ENCODE results near the gene CMTM6.
A peak's percentile ranks its signal among the peaks of the same experiment; 100 is the strongest.
"Not testable (repeated sequence)": the region's sequence is repeated elsewhere in the genome, so short reads cannot be mapped to it uniquely, and the experiment has no call there.

CMTM6 gene
- 69.6 to 237 (median 201) reads per million in 3 experiments for total RNA-seq

GRCh38 chr3:32502118-32502945, at the start of gene CMTM6:
Gene CMTM6 (minus strand): TSS chr3:32502852. CDS start chr3:32502745, 107 bp downstream.
- peak; percentile 73 for DNase-seq

- DNase-seq: no peak
Observed at GRCh38 chr3:32552013-32552412, 49.4 kb upstream of the CMTM6 start.

DNA sequence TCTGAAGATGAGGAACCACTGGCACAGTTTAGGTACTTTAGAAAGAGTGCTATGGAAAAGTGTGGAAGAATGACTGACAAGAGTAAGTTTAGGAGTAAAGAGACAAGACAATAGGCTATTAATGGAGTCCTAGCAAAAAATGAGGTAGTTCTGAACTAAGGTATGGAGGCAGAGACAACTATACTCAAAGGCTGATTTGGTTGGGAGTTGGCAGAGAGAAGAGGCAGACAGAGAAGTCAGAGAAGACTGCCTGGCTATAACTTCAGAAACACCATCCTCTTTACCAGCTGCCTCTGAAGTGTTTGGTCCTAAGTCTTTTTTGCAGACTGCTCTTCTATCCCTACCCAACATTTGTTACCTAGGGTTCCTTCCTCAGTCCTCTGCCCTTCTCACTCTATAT, 48.8 kb upstream of the CMTM6 start:
- DNase-seq: no peak

DNA sequence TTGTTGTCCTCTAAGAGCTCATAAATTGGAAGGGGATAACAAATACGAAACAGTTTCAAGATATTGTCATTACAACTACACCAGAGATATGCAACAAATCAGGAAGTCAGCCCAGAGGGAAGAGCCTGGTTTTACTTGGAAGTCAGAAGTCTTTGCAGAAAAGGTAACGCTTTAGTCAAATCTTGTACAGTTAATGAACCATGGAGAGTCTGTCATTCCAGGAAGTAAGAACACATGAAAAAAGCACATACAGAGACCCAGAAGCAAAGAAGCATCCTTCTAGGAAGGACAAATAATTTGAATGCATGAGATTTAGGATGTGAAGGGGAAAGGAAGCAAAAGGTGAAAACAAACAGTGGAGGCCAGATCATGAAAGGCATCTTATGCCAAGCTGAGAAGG, 48.4 kb upstream of the CMTM6 start:
- no peak for DNase-seq

DNA sequence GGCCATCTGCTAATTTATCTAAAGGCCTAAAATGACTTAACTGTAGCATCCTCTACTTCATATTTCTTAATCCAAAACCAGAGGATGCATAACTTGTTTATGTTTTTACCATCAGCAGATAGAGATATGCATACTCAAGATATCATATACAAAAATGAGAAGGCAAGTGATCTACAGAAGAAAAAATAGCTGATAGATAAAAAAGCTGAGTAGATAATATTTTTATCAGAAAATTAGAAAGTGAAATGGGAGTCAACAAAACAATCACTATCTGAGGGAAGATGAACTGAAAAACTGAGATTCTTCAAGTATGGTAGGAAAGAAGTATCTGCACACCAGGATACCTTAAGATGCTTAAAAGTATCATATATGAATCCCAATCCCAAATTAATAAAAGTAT, 42.7 kb upstream of the CMTM6 start:
- DNase-seq: no peak

DNA sequence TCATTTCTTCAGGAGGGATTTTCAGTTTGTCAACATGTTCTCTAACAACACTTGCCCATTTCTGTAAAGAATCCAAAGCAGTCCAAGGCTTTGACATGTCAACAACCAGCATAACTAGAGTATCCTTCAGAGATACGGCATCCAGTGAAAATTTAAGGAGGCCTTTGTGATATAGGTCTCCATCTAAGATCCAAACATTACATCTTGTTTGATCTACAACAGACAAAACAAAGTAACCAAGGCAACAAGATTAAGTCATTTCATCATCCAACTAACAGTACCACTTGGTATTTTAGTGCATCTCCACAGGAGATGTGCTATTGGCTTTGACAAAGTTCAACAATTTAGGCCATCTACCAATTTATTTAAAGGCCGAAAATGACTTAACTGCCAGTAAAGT, 42.2 kb upstream of the CMTM6 start:
- no peak for DNase-seq

- no peak for DNase-seq
Observed at GRCh38 chr3:32542807-32543206, 40.2 kb upstream of the CMTM6 start.

DNA sequence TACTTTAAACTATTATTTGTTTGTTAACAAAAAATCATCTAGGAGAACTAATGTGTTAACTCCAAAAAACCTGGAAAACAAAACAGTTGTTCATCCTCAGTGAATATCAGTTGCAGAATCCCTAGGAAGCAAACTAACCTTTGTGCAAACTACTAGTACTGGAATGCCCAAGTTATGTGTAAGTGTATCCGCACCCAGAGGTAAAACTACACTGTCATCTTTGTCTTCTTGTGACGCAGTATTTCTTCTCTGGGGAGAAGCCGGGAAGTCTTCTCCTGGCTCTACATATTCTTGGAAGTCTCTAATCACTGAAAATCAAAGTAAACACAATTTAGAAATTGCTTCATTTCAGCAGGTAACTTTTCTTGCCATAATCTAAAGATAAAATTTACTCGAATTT, 38.2 kb upstream of the CMTM6 start:
- DNase-seq: no peak

DNA sequence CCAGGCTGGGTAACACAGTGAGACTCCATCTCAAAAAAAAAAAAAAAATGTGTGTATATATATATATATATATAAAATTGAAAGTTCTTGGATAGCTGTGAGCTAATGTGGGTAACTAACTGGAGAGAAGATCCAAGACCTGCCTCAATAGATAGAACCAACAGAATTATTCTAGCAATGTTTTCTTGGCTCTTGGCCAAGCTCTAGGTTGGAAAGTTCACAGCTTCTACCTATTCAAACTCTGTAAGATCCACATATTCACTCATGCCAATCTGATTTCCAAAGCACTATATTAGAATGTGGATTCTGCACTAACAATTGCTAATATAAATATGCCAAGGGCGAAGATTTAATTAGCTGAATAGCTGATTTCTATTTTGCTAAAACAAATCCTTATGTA, 29.8 kb upstream of the CMTM6 start:
- no peak for DNase-seq

DNA sequence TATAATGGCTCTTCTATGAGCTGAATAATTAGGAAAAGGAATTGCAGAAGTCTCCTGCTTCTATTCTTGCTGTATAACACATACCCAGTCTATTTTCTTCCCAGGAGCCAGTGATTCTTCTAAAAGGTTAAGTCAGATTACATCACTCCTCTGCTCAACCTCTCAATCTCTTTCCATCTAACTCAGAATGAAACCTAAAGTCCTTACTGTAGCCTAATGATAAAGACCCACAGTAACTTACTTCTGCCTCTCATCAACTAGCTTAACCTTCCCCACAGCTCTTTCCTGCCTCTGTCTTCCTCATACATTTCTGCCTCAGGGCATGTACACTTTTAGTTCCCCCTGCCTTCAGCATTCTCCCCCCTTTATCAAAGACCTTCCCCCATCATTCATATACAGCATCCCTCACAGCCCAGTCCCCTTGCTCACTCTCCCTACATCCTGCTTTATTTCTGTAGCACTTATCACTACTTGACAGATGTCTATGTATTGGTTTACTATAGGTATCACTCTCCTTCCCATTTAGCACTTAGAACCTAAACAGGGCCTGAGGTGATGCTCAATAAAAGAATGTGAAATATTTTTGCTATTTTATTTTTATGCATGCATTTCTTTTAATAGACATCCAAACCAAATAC, 28.5 kb upstream of the CMTM6 start:
- no peak for DNase-seq

- no peak for DNase-seq
Observed at GRCh38 chr3:32525720-32526119, 23.1 kb upstream of the CMTM6 start.

- no peak for DNase-seq
Observed at GRCh38 chr3:32522682-32523081, 20.0 kb upstream of the CMTM6 start.

GRCh38 chr3:32518921-32519320, 16.3 kb upstream of the CMTM6 start:
- not testable (repeated sequence) for DNase-seq

DNA sequence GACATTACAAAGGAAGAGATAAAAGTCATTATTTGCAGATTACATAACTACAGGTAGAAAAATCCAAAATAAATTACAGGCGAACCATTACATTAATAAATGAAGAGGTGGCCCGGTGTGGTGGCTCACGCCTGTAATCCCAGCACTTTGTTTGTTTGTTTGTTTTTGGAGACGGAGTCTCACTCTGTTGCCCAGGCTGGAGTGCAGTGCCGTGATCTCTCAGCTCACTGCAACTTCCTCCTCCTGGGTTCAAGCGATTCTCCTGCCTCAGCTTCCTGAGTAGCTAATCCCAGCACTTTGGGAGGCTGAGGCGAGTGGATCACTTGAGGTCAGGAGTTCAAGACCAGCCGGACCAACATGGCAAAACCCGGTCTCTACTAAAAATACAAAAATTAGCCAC, 14.1 kb upstream of the CMTM6 start:
- DNase-seq: not testable (repeated sequence)

DNA sequence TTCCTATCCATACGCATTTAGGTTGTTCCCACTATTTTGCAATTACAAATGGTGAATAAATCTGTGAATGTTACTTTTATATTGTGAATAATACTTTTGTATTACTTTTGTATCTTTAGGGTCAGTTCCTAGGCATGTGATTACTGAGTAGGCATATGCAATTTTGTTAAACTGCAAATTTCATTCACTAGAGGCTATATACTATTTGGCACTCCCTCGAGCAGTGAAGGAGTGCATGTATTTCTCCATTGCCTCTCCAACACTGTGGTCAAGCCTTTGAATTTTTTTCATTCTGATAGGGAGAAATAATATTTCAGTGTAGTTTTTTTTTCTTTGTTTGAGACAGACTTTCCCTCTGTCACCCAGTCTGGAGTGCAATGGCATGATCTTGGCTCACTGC, 8.4 kb upstream of the CMTM6 start:
- no peak for DNase-seq

DNA sequence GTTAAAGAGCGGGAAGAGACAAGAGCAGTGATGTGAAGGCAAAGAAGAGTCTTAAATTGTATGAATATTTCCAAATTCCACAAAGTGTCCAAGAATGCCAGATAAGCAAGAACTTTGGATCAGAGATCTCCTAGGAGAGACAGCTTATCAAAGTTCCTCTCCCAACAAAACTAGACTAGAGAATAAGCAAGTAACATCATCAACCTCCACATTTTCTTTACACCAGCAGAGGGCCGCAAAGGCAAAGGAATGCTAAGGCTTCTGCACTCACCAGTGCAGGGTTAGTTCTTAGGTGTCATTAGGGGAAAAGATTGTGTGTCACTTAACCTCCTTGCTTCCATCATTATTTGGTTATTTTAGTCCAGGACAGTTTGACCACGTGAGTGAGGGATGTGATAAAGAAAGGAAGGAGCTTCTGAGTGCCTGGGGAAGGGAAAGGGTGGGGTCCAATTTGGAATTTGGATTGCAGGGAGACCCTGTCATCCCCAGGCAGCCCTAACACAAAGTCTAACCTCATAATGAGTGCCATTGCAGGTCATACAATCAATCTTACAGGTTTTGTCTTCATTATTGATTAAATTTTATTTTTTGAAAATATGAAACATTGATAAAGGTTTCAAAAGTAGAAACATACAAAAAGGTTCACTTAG, 7.5 kb upstream of the CMTM6 start:
- DNase-seq: peak; percentile 59

GRCh38 chr3:32508711-32509110, 6.1 kb upstream of the CMTM6 start:
- DNase-seq: no peak

- no peak for DNase-seq
Observed at GRCh38 chr3:32506466-32506865, 3.8 kb upstream of the CMTM6 start.

DNA sequence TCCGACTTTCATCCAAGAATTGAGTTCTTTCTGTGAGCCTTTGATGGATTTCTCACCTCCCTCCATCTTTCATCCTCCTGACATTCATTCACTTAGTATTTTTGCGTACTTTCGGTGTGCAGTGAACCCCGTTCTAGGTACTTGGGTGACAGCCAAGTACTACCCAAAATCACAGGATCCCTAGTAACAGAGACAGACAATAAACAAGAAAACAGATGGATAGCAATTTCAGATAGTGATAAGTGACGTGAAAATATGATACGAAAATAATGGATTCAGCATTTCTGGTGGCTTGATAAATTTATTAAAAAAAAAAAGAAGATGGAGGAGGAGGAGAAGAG, 264 bp upstream of the CMTM6 start:
- no peak for DNase-seq

GRCh38 chr3:32501783-32502117, 902 bp downstream of the CMTM6 start:
- DNase-seq: no peak

GRCh38 chr3:32500880-32501782, 1.5 kb downstream of the CMTM6 start:
- no peak for DNase-seq

- no peak for DNase-seq
Observed at GRCh38 chr3:32500231-32500630, 2.4 kb downstream of the CMTM6 start.

DNA sequence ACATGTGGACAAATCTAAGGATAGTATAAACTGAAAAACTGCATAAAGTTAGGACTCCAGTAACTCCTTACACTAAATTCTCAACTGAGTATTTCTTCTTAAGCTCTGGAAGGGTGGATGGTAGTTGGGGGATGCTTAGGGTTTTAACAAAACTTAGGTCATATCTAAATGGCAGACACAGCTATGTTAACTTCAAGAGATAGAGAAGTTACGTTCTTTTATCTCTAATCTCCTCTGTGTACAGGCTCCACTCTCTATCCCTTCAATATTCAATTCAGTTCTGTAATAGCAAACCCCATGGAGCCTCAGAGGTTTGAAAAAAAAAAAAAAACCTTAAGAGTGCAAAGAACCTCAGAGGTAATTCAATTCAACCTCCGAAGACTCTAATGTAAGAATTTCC, 3.1 kb downstream of the CMTM6 start:
- no peak for DNase-seq
